MM.1S (cell line): Measurements from ENCODE around the gene FSD1.

Experiments used
- DNase-seq: peaks from one replicate; pipeline ENCODE4 v3.0.0-alpha.2; 2015
- H2AFZ ChIP-seq: fragments of 300-600 bp; sonication (generic); 2 replicates; pipeline ENCODE4 v1.6.0; 2016; ENCODE audit warnings: antibody characterized with exemption, low read length
- H3F3A ChIP-seq: fragments of 300-600 bp; sonication (generic); 2 replicates; pipeline ENCODE4 v1.6.1; 2016; ENCODE audit warnings: mild to moderate bottlenecking, antibody characterized with exemption, low read length, moderate library complexity, mixed read lengths; ENCODE audit not compliant: insufficient read depth
- H3K27ac ChIP-seq: fragments of 300-600 bp; sonication (generic); 2 replicates; pipeline ENCODE4 v1.5.1; 2016; ENCODE audit warnings: mild to moderate bottlenecking, low read length
- H3K27me3 ChIP-seq: fragments of 300-600 bp; sonication (generic); replicated peaks from 2 replicates; pipeline ENCODE4 v1.6.0; 2016; ENCODE audit warnings: low read length; ENCODE audit not compliant: insufficient read depth
- H3K36me3 ChIP-seq: fragments of 300-600 bp; sonication (generic); replicated peaks from 2 replicates; pipeline ENCODE4 v1.6.1; 2016; ENCODE audit warnings: mild to moderate bottlenecking, low read length, mixed read lengths; ENCODE audit not compliant: insufficient read depth
- H3K4me1 ChIP-seq: fragments of 300-600 bp; sonication (generic); 2 replicates; pipeline ENCODE4 v1.6.1; 2016; ENCODE audit warnings: low read length, mixed read lengths
- H3K4me2 ChIP-seq: fragments of 300-600 bp; sonication (generic); 2 replicates; pipeline ENCODE4 v1.6.0; 2016; ENCODE audit warnings: low read depth, low read length
- H3K4me3 ChIP-seq: fragments of 300-600 bp; sonication (generic); 2 replicates; pipeline ENCODE4 v1.5.1; 2016; ENCODE audit warnings: low read length, mixed read lengths
- H3K79me2 ChIP-seq: fragments of 300-600 bp; sonication (generic); 2 replicates; pipeline ENCODE4 v1.6.1; 2016; ENCODE audit warnings: mixed run types, low read length, mixed read lengths
- H3K9ac ChIP-seq: fragments of 300-600 bp; sonication (generic); 2 replicates; pipeline ENCODE4 v1.6.1; 2016; ENCODE audit warnings: low read length, mixed read lengths
- H3K9me2 ChIP-seq: fragments of 300-600 bp; sonication (generic); replicated peaks from 2 replicates; pipeline ENCODE4 v1.6.1; 2016; ENCODE audit warnings: mild to moderate bottlenecking, low read length, mixed read lengths; ENCODE audit not compliant: insufficient read depth
- H3K9me3 ChIP-seq: fragments of 300-600 bp; sonication (generic); replicated peaks from 2 replicates; pipeline ENCODE4 v1.6.1; 2016; ENCODE audit warnings: mild to moderate bottlenecking, low read length, mixed read lengths; ENCODE audit not compliant: insufficient read depth
- H4K20me1 ChIP-seq: fragments of 300-600 bp; sonication (generic); 2 replicates; pipeline ENCODE4 v1.6.1; 2016; ENCODE audit warnings: mild to moderate bottlenecking, low read length, moderate library complexity, mixed read lengths; ENCODE audit not compliant: insufficient read depth
- CTCF ChIP-seq: fragments of 300-600 bp; sonication (generic); IDR thresholded peaks from 2 replicates; pipeline ENCODE4 v1.5.1; 2016; ENCODE audit warnings: antibody characterized with exemption, low read length, mixed read lengths
- EZH2 ChIP-seq: fragments of 300-600 bp; sonication (generic); optimal IDR thresholded peaks from 2 replicates; pipeline ENCODE3; 2017; ENCODE audit warnings: low read depth, mild to moderate bottlenecking, antibody characterized with exemption, low read length, mixed read lengths
- EZH2phosphoT487 ChIP-seq: fragments of 300-600 bp; sonication (generic); IDR thresholded peaks from 2 replicates; pipeline ENCODE4 v1.6.1; 2018; ENCODE audit warnings: antibody characterized with exemption, low read length

The FSD1 gene

GRCh38 chr19:4322942-4323665, 18.7 kb downstream of the FSD1 start:
- H2AFZ ChIP-seq = no peak overlapping the region

GRCh38 chr19:4323692-4324091, 19.3 kb downstream of the FSD1 start:
- Histone ChIP-seq H4K20me1 (no peaks in the 10 kb centered on the region), H3K9me2 (no peaks in the 10 kb centered on the region), H3K4me2 (no peak overlapping the region), H3K9ac (no peak overlapping the region), H3K27me3 (peaks cover 35% of the 10 kb centered on the region), H3K4me3 (no peak overlapping the region), H2AFZ (no peak overlapping the region), H3K9me3 (no peaks in the 10 kb centered on the region), H3F3A (no peaks in the 10 kb centered on the region), H3K36me3 (no peaks in the 10 kb centered on the region), H3K27ac (no peak overlapping the region), H3K4me1 (0 out of 2 replicates have a peak, but pooled peaks cover 3% of the 10 kb centered on the region), H3K79me2 (no peaks in the 10 kb centered on the region)
- TF ChIP-seq EZH2 = no peak
- TF ChIP-seq CTCF = no peak
- no peak for TF ChIP-seq EZH2phosphoT487
- DNase-seq = no peak

More at GRCh38 chr19:4322942-4323665, 18.7 kb downstream of the FSD1 start:
- no peak for DNase-seq
- H4K20me1 ChIP-seq = no peaks in the 10 kb centered on the region
- no peak for TF ChIP-seq EZH2phosphoT487
- TF ChIP-seq CTCF = no peak
- H3K27ac ChIP-seq = no peak overlapping the region
- H3K4me3 ChIP-seq = no peak overlapping the region
- 0 out of 2 replicates have a peak, but pooled peaks cover 3% of the 10 kb centered on the region for H3K4me1 ChIP-seq
- no peaks in the 10 kb centered on the region for H3K9me2 ChIP-seq
- no peaks in the 10 kb centered on the region for H3K9me3 ChIP-seq
- no peak overlapping the region for H3K9ac ChIP-seq
- no peaks in the 10 kb centered on the region for H3K79me2 ChIP-seq
- H3K36me3 ChIP-seq = no peaks in the 10 kb centered on the region
- no peaks in the 10 kb centered on the region for H3F3A ChIP-seq
- peaks cover 41% of the 10 kb centered on the region for H3K27me3 ChIP-seq
- H3K4me2 ChIP-seq = no peak overlapping the region

GRCh38 chr19:4324228-4324627, 19.8 kb downstream of the FSD1 start:
- no peak for DNase-seq
- no peak overlapping the region for H2AFZ ChIP-seq

More at GRCh38 chr19:4324228-4324627, 19.8 kb downstream of the FSD1 start:
- no peak overlapping the region for H3K27ac ChIP-seq
- no peaks in the 10 kb centered on the region for H3F3A ChIP-seq
- no peak overlapping the region for H3K4me3 ChIP-seq
- no peak overlapping the region for H3K4me2 ChIP-seq
- TF ChIP-seq CTCF (no peak), EZH2phosphoT487 (no peak), EZH2 (no peak)
- peaks cover 30% of the 10 kb centered on the region for H3K27me3 ChIP-seq
- no peaks in the 10 kb centered on the region for H3K9me2 ChIP-seq
- no peaks in the 10 kb centered on the region for H3K79me2 ChIP-seq
- H3K9me3 ChIP-seq = no peaks in the 10 kb centered on the region
- 0 out of 2 replicates have a peak, but pooled peaks cover 3% of the 10 kb centered on the region for H3K4me1 ChIP-seq
- H4K20me1 ChIP-seq = no peaks in the 10 kb centered on the region
- no peak overlapping the region for H3K9ac ChIP-seq
- no peaks in the 10 kb centered on the region for H3K36me3 ChIP-seq
